Activated naive CD4-positive, alpha-beta T cell treated with anti-CD3 and anti-CD28 coated beads, Interleukin-2, amount 10 ng/mL, durations not matched to agents 7 days and 5 days (primary cell): ENCODE measurements around the gene GDF9.

Experiments used
- CTCF ChIA-PET: fragments of 350-600 bp; sonication (Branson Sonifier 250); formaldehyde crosslinking; loops from one replicate; lab custom pipeline; 2021; ENCODE audit warnings: antibody characterized with exemption; lab: Charles Lee
- DNase-seq: peaks from one replicate; pipeline ENCODE4 v3.0.0-alpha.2; 2020
- H3K27ac Mint-ChIP-seq: one replicate; pipeline ENCODE4 v1.8.0; 2021; ENCODE audit warnings: mild to moderate bottlenecking, moderate library complexity, mixed read lengths
- H3K27me3 Mint-ChIP-seq: one replicate; pipeline ENCODE4 v1.8.0; 2021; ENCODE audit warnings: mild to moderate bottlenecking, mixed read lengths
- H3K36me3 Mint-ChIP-seq: one replicate; pipeline ENCODE4 v1.8.0; 2021; ENCODE audit warnings: mixed read lengths
- H3K4me1 Mint-ChIP-seq: one replicate; pipeline ENCODE4 v1.8.0; 2021; ENCODE audit warnings: mixed read lengths
- H3K4me3 Mint-ChIP-seq: one replicate; pipeline ENCODE4 v1.8.0; 2021; ENCODE audit warnings: mild to moderate bottlenecking, moderate library complexity, mixed read lengths
- H3K9me3 Mint-ChIP-seq: one replicate; pipeline ENCODE4 v1.8.0; 2021; ENCODE audit warnings: mixed read lengths

GDF9 gene, protein sequence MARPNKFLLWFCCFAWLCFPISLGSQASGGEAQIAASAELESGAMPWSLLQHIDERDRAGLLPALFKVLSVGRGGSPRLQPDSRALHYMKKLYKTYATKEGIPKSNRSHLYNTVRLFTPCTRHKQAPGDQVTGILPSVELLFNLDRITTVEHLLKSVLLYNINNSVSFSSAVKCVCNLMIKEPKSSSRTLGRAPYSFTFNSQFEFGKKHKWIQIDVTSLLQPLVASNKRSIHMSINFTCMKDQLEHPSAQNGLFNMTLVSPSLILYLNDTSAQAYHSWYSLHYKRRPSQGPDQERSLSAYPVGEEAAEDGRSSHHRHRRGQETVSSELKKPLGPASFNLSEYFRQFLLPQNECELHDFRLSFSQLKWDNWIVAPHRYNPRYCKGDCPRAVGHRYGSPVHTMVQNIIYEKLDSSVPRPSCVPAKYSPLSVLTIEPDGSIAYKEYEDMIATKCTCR

DNA sequence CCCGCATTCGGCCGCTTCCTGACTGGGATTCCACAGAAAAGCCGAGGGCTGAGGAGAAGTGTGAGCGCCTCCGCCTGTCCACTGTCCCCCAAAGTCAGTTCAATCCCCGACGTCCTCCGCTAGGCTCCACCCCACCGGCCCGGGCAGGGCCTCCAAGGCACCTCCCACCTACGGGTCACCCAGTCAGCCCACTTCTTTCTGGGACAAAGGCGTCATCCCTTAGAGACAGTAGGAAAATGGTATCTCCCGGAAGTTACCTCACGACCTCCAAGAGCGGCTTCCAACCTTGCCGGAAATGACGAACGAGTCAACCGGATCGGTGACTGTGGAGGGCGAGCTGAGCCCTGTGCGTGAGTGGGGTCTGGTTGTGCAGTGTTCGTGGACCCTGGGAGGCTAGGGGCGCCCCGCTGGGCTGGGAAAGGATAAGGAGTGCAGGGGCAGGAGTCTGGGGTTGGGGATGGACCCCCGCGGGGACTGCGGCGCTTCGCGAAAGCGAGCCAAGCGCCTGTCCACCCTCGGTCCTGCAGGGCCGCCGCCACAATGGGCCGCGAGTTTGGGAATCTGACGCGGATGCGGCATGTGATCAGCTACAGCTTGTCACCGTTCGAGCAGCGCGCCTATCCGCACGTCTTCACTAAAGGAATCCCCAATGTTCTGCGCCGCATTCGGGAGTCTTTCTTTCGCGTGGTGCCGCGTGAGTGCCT lies at the start of gene GDF9, which contains the start of gene UQCRQ:
TSS of gene GDF9 (minus strand) at position 128 of the 704 bp plus-strand sequence. CDS start 1,936 bp downstream, outside the sequence.
TSS of gene UQCRQ (plus strand) at position 301 of the 704 bp plus-strand sequence. CDS start at position 541, 240 bp downstream.
- peaks cover 24% of the 10 kb centered on the region for H3K36me3 Mint-ChIP-seq
- peak within 1 kb of the TSS; percentile 93 for H3K4me3 Mint-ChIP-seq
- no peaks in the 10 kb centered on the region for H3K9me3 Mint-ChIP-seq
- DNase-seq: peak; percentile 96
- H3K27ac Mint-ChIP-seq: peak within 1 kb of the TSS; percentile 98
- peaks cover 24% of the 10 kb centered on the region for H3K27me3 Mint-ChIP-seq
- CTCF ChIA-PET: interaction anchor here (0.7 to 1.1 kb wide), 3 partner anchors 12 to 36 kb away, joined by 3 to 4 read pairs (median 4); partner anchors contain the start of gene SHROOM1
- H3K4me1 Mint-ChIP-seq: peaks cover 24% of the 10 kb centered on the region

GRCh38 chr5:132915681-132916080 lies 49.4 kb upstream of the GDF9 start:
- no peak overlapping the region for H3K4me3 Mint-ChIP-seq
- peaks cover 2% of the 10 kb centered on the region for H3K4me1 Mint-ChIP-seq
- H3K9me3 Mint-ChIP-seq: no peaks in the 10 kb centered on the region
- H3K36me3 Mint-ChIP-seq: peaks cover 20% of the 10 kb centered on the region
- H3K27ac Mint-ChIP-seq: no peak overlapping the region
- no peak for DNase-seq
- no peaks in the 10 kb centered on the region for H3K27me3 Mint-ChIP-seq
- CTCF ChIA-PET: no interaction called here

DNA sequence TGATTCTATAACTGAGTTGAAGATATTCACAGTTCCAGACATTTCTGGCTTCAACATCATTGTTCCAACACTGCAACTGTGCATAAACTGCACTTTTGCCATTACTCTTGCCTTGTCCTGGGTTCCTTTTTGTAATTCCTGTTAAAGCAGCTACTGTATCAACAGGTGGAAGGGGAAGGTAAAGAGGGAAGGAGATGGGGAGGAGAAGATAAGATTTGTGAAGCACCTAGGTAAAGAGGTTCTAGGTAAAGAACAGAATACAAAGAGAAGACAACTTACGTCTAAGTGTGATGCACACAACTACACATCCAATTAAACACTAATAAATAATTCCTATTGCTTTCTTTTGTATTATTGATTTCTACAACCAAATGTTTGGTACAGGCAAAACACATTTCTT lies 43.4 kb upstream of the GDF9 start:
- no peaks in the 10 kb centered on the region for H3K9me3 Mint-ChIP-seq
- no peak overlapping the region for H3K27ac Mint-ChIP-seq
- CTCF ChIA-PET: no interaction called here
- DNase-seq: no peak
- H3K27me3 Mint-ChIP-seq: no peaks in the 10 kb centered on the region
- H3K36me3 Mint-ChIP-seq: peaks cover 16% of the 10 kb centered on the region
- H3K4me1 Mint-ChIP-seq: no peaks in the 10 kb centered on the region
- no peak overlapping the region for H3K4me3 Mint-ChIP-seq

GRCh38 chr5:132907161-132907560 lies 40.9 kb upstream of the GDF9 start:
- Mint-ChIP-seq H3K27me3 (no peaks in the 10 kb centered on the region), H3K4me1 (no peaks in the 10 kb centered on the region), H3K4me3 (no peak overlapping the region), H3K27ac (no peak overlapping the region), H3K9me3 (no peaks in the 10 kb centered on the region), H3K36me3 (peaks cover 23% of the 10 kb centered on the region)
- no peak for DNase-seq
- CTCF ChIA-PET: no interaction called here

DNA sequence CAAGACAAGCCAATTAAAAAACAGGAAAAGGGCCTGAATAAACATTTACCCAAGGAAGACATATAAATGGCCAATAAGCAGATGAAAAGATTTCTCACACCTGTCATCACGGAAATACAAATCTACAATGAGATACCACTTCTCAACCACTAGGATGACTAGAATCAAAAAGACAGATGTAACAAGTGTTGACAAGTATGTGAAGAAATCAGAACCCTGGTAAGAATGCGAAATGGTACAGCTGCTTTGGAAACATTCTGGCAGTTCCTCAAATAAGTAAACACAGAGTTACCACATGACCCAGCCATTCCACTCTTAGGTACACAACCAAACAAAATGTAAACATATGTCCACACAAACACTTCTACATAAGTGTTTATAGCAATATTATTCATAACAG lies 39.7 kb upstream of the GDF9 start:
- no peaks in the 10 kb centered on the region for H3K4me1 Mint-ChIP-seq
- H3K36me3 Mint-ChIP-seq: peaks cover 20% of the 10 kb centered on the region
- no peak for DNase-seq
- H3K27ac Mint-ChIP-seq: no peak overlapping the region
- CTCF ChIA-PET: interaction anchor here (0.9 kb wide), 1 partner anchor 23 kb away, joined by 3 read pairs; no protein-coding TSS in a partner anchor
- no peaks in the 10 kb centered on the region for H3K9me3 Mint-ChIP-seq
- H3K27me3 Mint-ChIP-seq: no peaks in the 10 kb centered on the region
- no peak overlapping the region for H3K4me3 Mint-ChIP-seq

- Mint-ChIP-seq H3K9me3 (no peaks in the 10 kb centered on the region), H3K4me3 (no peak overlapping the region), H3K27ac (no peak overlapping the region), H3K4me1 (peaks cover 5% of the 10 kb centered on the region), H3K27me3 (no peaks in the 10 kb centered on the region), H3K36me3 (peaks cover 27% of the 10 kb centered on the region)
- no peak for DNase-seq
- CTCF ChIA-PET: no interaction called here
Observed at GRCh38 chr5:132901730-132902129, 35.5 kb upstream of the GDF9 start.

- no peak overlapping the region for H3K4me3 Mint-ChIP-seq
- no peak for DNase-seq
- no peaks in the 10 kb centered on the region for H3K27me3 Mint-ChIP-seq
- CTCF ChIA-PET: no interaction called here
- H3K9me3 Mint-ChIP-seq: no peaks in the 10 kb centered on the region
- H3K27ac Mint-ChIP-seq: no peak overlapping the region
- H3K36me3 Mint-ChIP-seq: peaks cover 34% of the 10 kb centered on the region
- peaks cover 11% of the 10 kb centered on the region for H3K4me1 Mint-ChIP-seq
Observed at GRCh38 chr5:132901036-132901435, 34.8 kb upstream of the GDF9 start.

GRCh38 chr5:132898094-132898493 lies 31.8 kb upstream of the GDF9 start:
- Mint-ChIP-seq H3K4me3 (no peak overlapping the region), H3K4me1 (peaks cover 11% of the 10 kb centered on the region), H3K27me3 (no peaks in the 10 kb centered on the region), H3K27ac (no peak overlapping the region), H3K36me3 (peaks cover 47% of the 10 kb centered on the region), H3K9me3 (no peaks in the 10 kb centered on the region)
- DNase-seq: no peak
- CTCF ChIA-PET: no interaction called here

- no peak overlapping the region for H3K4me3 Mint-ChIP-seq
- H3K36me3 Mint-ChIP-seq: peaks cover 53% of the 10 kb centered on the region
- H3K27ac Mint-ChIP-seq: peak overlapping the region; percentile 37
- no peaks in the 10 kb centered on the region for H3K9me3 Mint-ChIP-seq
- no peaks in the 10 kb centered on the region for H3K27me3 Mint-ChIP-seq
- CTCF ChIA-PET: no interaction called here
- peaks cover 11% of the 10 kb centered on the region for H3K4me1 Mint-ChIP-seq
- peak; percentile 24 for DNase-seq
Observed at GRCh38 chr5:132896685-132897084, 30.4 kb upstream of the GDF9 start.

DNA sequence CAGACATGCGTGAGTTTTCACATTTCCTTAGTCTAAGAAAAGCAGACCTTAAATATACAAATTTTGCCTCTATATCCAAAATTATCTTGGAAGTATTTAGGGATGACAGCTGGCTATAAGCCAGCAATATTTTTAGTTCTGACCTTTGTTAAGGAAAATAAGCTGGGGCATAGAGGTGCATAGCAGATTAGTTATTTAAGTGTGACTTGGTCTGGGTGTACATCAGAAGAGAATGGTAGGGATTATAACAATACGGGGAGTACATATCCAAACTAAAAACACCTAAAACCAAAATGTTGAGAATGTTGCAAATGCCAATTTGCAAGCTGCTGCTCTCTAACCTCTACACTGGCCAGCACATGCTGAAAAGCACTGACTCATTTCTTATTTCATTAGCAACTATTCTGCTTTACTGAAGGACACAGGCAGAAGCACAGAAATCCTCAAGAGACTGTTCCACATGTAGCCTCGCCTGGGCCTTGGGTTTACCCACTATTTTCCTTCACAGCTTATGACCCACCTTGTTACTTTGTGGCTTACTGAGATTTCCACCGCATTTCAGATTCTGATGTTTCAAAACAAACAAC lies 29.5 kb upstream of the GDF9 start:
- H3K9me3 Mint-ChIP-seq: no peaks in the 10 kb centered on the region
- CTCF ChIA-PET: no interaction called here
- no peaks in the 10 kb centered on the region for H3K27me3 Mint-ChIP-seq
- no peak overlapping the region for H3K4me3 Mint-ChIP-seq
- H3K4me1 Mint-ChIP-seq: peaks cover 11% of the 10 kb centered on the region
- no peak overlapping the region for H3K27ac Mint-ChIP-seq
- DNase-seq: no peak
- H3K36me3 Mint-ChIP-seq: peaks cover 49% of the 10 kb centered on the region

GRCh38 chr5:132890817-132891216 lies 24.5 kb upstream of the GDF9 start:
- Mint-ChIP-seq H3K27ac (no peak overlapping the region), H3K9me3 (no peaks in the 10 kb centered on the region), H3K36me3 (peaks cover 55% of the 10 kb centered on the region), H3K4me1 (peaks cover 11% of the 10 kb centered on the region), H3K27me3 (no peaks in the 10 kb centered on the region), H3K4me3 (no peak overlapping the region)
- CTCF ChIA-PET: no interaction called here
- no peak for DNase-seq

- Mint-ChIP-seq H3K4me1 (peaks cover 11% of the 10 kb centered on the region), H3K27me3 (no peaks in the 10 kb centered on the region), H3K27ac (no peak overlapping the region), H3K36me3 (peaks cover 54% of the 10 kb centered on the region), H3K9me3 (no peaks in the 10 kb centered on the region), H3K4me3 (no peak overlapping the region)
- CTCF ChIA-PET: no interaction called here
- DNase-seq: no peak
Observed at GRCh38 chr5:132889501-132889900, 23.2 kb upstream of the GDF9 start.

GRCh38 chr5:132887283-132887682 lies 21.0 kb upstream of the GDF9 start:
- Mint-ChIP-seq H3K4me1 (peaks cover 11% of the 10 kb centered on the region), H3K9me3 (no peaks in the 10 kb centered on the region), H3K27me3 (no peaks in the 10 kb centered on the region), H3K36me3 (peaks cover 43% of the 10 kb centered on the region), H3K27ac (no peak overlapping the region), H3K4me3 (no peak overlapping the region)
- DNase-seq: no peak
- CTCF ChIA-PET: no interaction called here
